Sigmoid colon (tissue), 3 donors: ENCODE results near the gene KIRREL3.

ENCODE experiments used
- POLR2A ChIP-seq, 2 donors: fragments of 450-650 bp; IDR thresholded peaks; one replicate each; pipeline ENCODE4 v1.6.1; 2016; ENCODE audit warnings: antibody characterized with exemption in 2 of 2, mild to moderate bottlenecking in 2 of 2, moderate library complexity in 2 of 2
- TF ChIP-seq, protein P1 (sequence below), 4 experiments: fragments of 450-650 bp in 3 of 4; fragments of 200-600 bp in 1 of 4; IDR thresholded peaks; one replicate each; pipeline ENCODE4 v1.5.1; 2016 to 2019; ENCODE audit warnings: antibody characterized with exemption in 4 of 4, mild to moderate bottlenecking in 3 of 4, moderate library complexity in 2 of 4

DNA sequence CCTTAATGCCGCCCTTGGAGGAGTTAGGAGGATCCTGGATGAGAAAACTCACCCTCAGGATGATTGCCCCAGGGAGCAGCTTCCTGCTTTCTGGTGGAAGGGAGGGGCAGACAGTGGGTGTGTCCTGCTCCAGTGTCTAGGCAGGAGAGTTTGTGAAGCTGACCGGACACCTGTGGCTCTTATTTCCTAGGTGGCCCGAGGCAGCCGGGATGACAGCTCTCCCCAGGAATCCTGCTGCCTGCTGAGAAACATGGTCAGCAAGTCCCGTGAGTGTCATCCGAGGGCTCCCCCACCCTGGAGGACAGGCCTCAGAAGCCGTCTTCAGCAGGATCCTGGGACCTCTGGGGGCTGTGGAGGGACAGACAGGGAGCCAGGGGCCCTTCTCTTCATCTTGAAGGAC is 594.7 kb downstream of the KIRREL3 start:
- TF ChIP-seq, protein P1, sequence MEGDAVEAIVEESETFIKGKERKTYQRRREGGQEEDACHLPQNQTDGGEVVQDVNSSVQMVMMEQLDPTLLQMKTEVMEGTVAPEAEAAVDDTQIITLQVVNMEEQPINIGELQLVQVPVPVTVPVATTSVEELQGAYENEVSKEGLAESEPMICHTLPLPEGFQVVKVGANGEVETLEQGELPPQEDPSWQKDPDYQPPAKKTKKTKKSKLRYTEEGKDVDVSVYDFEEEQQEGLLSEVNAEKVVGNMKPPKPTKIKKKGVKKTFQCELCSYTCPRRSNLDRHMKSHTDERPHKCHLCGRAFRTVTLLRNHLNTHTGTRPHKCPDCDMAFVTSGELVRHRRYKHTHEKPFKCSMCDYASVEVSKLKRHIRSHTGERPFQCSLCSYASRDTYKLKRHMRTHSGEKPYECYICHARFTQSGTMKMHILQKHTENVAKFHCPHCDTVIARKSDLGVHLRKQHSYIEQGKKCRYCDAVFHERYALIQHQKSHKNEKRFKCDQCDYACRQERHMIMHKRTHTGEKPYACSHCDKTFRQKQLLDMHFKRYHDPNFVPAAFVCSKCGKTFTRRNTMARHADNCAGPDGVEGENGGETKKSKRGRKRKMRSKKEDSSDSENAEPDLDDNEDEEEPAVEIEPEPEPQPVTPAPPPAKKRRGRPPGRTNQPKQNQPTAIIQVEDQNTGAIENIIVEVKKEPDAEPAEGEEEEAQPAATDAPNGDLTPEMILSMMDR (IDR thresholded peaks at IDR 0.05): no peak
- peak in 1 of 2 donors; percentile 50 for TF ChIP-seq POLR2A (IDR thresholded peaks at IDR 0.05)
